Stimulated activated CD4-positive, alpha-beta T cell treated with anti-CD3 and anti-CD28 coated beads, Interleukin-4, amount 100 ng/mL, for 1 hour (primary cell): ENCODE data around the gene MYH15.

Experiments used
- DNase-seq: peaks from one replicate; pipeline ENCODE4 v3.0.0-alpha.2; 2020

The MYH15 gene

DNA sequence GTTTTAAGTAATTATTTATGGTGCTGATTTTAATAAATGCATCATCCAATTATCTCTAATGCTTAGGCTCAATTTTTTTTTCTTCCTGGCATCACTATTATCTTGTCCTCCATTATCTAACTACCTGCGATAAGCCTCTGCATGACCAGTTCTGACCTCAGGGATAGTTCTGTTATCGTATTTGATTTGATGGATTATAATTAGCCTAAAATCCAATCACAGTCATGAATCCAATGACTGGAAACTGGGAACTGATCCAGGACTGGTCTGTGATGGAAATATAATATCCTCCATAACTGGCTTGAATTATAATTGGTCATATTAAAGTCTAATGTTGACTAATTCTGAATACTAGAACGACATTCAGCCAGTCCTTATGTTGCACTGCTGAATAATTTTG is 1.1 kb downstream of the MYH15 start:
- DNase-seq, result no peak

DNA sequence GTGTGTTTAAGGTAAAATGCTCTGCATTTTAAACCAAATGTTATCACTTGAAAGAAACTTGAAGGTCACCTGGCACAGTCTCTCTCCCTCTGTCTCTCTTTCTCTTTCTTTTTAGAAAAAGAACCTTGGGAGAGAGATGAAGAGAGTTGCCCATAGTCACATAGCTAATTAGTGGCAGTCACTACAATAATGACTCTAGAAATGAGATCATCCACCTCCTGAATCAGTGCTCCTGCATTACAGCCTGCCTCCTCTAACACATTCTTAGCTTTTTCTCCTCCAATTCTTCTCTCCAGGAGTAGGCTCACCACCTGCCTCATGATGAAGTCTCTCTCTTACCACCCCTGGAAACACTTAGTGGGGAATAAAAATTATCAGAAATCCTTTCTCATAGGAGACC is 2.5 kb downstream of the MYH15 start:
- no peak for DNase-seq

DNA sequence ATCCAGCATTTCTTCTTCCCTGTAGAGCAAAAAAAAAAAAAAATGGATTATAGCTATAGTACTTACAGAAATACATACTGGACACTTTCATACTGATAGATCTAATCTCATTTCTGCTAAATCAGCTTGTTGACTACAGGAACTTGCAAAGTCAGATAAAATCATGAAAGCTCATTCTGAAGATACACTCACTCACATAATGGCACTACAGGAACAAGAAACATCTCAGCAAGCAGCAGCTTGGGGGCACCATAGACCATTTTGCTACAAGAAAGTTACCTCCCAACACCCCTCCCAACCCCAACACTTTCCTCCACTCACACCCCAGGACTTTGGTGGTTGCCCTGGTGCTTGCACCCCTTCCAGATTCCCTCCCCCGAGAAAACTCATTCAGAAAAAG is 4.6 kb downstream of the MYH15 start:
- DNase-seq, result no peak

DNA sequence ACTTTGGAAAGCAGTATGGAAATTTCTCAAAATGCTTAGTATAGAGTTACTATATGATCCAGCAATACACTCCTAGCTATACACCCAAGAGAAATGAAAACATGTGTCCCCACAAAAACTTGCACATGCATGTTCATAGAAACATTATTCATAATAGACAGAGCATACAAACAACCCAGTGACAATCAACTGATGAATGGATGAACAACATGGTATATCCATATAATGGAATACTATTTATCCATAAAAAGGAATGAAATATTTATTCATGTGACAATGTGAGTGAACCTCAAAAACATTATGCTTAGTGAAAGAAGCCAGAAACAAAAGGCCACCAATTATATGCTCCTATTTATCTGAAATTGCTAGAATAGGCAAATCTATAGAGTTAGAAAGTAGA is 6.7 kb downstream of the MYH15 start:
- no peak for DNase-seq

DNA sequence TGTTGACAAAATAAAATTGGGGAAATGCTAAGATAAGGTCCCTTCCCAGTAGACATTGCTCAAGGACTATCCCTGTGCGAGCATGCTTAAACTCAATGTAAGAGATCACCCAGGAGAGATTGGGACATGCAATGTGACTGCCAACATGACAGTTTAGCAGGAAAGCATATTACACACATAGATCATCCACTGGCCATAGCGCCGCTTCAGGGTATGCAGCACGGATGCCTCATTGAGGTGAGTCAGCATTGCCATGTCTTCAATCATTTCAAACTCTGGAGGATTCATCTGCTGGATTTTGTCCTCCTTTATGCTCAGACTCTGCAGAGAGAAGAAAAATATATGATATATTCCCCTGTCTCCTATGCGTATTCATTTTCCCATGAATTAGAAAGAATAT is 8.9 kb downstream of the MYH15 start:
- DNase-seq, result no peak

DNA sequence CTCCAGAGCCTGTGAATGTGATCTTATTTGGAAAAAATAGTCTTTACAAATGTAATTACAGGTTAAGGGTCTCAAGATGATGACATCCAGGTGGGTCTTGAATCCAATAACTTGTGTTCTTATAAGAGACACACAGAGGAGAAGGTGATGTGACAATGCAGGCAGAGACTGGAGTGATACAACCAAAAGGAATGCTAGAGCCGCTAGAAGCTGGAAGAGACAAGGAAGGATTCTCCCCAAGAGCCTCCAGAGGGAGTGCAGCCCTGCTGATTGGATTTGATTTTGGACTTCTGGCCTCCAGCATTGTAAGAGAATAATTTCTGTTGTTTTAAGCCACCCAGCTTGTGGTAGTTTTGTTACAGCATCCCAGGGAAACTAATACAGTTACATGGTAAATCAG is 9.7 kb downstream of the MYH15 start:
- no peak for DNase-seq

DNA sequence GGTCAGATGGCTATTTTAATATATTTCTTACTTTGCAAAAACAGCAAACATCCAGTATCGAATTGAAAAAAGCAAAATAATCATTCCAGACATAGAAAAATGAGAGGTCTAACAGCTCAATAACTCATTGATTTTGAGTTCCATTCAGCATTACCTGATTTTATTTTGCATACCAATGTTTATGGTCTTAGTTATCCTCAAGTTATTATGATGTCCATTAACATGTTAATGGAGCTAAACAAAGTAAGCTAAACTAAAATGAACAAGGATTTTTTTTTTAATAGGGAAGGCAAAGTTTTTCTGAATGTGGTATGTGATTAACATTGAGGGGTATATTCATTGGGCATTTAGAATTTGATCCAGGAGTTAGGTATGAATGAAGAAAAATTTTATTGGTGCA is 13.1 kb downstream of the MYH15 start:
- no peak for DNase-seq

DNA sequence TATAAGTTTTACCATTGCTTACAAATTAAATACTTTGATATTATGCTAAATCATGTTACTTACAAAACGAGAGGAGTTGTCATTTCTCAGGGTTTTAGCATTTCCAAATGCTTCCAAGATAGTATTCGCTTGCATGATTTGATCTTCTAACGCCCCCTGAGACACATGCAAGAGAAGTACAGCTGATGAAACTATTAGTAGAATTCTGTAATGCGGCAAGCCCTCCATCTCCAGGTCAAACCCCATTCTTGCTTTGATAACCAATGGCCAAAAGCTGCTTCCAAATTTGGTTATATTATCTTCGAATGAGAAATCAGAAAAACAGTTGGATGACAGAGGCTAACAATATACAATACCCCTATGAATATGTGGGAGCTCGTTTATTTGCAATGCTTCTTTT is 14.7 kb downstream of the MYH15 start:
- no peak for DNase-seq

DNA sequence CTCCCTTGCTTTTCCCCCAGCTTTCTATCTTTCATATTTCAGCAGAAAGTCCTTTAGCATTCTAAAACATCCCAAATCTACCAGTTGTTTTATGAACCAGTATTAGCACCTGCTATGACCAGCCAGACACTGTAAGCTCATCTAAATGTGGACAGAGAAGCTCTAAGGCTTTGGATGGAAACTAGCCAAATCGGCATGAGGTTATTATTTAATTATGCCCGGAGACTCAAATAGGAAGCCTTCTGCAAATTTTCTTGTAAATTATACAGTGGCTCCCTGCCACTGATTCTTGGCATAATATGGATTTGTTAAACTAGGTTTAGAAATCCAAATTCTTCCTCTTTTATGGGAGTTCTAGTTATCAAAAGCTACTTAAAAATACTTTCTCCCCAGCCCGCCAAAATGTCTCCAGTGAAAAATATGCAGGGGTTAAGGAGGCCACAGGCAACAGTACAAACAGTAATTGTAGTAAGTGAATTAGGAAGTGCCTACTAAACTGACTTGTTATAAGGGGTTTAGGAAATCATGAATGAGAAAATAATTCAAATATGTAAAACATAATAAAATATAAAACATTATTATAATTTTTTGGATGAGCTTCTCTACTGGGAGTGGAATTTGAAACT is 15.4 kb downstream of the MYH15 start:
- no peak for DNase-seq

DNA sequence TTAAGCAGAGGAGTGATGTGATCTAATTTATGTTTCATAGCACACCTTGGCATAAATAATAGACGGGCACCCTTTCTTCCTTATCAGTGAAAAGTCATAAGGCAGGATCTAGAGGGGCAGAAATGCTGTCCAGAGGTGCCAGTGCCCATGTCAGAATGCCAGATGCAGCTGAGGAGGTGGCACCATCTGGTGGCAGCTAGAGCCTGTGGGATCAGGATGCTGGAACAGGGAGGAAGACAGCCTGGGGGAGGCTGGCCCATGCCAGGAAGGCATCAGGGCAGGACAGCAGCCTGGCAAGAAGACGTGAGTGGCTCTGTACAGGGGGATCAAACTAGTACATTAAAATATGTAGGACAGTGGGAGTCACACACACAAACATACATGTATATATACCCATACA is 16.5 kb downstream of the MYH15 start:
- DNase-seq, result no peak

DNA sequence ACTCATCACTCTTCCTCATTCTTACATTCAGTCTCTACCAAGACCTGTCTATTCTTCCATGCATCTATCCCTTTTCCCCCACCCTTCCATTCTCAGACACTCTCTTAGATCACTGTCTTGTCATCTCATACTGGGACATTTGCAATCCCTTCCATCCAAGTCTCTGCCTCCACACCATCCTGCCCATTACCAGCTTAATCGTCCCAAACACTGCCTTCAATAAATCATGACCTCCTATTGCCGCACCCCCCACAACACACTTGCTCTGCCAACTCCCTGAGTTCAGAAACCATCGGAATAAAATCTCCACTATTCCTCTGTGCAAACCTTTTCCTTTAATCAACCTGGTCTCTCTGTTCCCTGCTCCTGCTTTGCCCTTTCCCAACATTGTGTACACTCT is 18.9 kb downstream of the MYH15 start:
- DNase-seq, result no peak

DNA sequence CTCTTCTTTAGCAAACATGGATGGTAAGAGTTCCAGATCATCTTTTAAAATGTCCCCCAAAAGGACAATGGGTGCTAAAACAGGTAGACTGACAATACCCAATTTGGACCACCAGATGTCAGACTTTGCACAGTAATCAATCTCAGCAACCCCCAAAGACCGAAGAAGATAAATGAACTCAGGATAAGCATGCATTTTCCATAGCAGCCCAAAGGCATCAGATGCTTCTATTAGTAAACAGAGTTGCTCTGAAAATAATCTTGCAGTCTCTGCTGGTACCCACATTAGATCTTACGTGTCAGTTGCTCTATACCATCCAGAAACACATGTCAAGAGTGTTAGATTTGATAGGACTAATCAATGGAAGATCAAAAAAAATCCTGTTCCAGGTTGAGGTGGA is 20.6 kb downstream of the MYH15 start:
- no peak for DNase-seq

DNA sequence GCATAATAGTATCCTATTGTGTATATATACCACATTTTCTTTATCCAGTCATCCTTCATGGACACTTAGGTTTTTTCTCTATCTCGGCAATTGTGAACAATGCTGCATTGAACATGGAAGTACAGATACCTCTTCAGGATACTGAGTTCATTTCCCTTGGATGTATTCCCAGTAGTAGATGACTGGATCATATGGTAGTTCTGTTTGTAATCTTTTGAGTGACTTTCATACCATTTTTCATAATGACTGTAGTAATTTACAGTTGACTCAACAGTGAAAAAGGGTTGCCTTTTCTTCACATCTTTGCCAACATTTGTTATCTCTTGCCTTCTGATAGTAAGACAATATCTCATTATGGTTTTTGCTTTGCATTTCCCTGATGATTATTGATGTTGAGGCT is 21.8 kb downstream of the MYH15 start:
- DNase-seq, result no peak

DNA sequence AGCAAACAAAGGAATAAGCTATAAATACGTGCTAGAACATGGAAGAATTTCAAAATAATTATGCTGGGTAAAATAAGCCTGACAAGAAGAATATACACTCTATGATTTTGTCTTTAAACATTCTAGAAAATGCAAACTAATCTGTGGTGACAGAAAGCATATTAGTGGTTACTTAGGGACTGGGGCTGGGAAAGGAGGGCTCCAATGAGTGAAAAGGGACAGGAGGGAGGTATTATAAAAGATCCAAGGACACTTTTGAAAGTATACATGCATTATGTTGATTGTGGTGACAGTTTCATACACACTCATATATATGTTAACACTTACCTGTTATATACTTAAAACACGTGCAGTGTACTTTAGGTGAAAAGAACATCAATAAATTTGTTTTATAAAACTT is 23.0 kb downstream of the MYH15 start:
- DNase-seq, result no peak

DNA sequence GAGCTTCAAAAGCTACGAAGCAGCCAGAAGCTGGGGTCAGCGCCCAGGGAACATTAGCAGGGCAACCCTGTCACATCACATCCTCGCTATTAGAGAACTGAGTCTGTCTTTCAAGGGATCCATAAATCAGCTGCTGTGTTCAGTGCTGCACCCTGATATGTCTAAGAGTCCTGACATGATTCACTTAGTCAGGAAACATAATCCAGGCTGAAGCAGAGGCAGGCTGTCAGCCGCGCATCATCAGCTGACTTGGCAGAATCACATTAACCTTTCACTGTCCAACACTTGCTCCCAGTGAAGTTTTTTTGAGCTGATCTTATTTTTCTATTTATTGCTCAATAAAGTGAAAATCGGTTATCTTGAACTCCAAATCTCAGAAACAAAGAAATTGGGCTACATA is 23.5 kb downstream of the MYH15 start:
- DNase-seq, result no peak

DNA sequence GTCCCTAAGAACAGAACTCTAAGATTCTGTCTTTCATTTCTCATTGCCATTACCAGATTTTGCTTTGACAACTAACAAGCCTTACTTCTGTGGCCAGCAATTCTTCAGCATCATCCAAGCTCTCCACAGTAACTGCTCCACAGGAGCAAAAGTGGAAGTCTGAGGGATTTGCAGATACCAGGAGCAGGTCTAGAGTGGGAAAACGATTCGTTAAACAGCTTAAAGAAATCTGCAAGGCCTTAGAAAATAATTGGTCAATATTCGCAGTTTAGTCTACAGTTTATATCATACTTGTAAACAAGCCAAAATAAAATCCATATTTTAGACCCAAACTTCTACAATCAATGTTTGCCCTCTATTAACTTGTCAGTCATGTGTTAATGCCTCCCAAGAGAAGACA is 24.1 kb downstream of the MYH15 start:
- no peak for DNase-seq

DNA sequence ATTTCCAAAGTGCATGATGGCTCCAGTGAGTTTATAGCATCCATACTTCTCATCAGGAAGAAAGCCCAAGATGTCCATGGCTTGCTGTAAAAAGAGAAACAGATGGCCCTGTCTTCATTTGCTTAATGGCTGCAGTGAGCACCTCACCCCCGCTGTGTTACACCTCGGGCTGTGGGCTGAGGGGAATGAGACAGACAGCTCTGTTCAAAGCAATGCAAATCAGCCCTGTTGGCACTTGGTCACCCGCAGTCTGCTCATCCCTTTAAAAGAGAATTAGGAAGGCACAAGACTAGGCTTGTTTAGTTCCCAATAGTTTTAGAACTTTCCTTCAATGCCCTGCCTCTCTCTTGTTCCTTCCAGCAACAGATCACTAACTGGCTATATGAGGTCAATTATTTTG is 25.2 kb downstream of the MYH15 start:
- DNase-seq, result no peak

DNA sequence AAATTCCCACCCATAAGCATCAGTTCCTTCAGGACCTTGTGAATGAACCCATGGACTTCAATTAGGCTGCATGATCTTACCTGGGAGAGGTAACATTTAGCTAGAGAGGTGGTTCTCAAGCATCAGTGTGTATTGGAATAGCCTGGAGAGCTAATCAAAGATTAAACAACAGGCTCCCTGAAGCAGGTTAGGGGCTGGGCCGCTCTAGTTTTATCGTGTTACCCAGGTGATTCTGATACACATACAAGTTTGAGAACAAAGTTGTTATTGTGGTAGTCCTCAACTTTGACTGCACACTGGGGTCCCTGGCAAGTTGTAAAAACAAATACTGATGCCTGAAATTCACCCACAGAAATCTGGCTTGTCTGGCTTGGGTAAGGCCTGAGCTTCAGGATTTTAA is 31.2 kb downstream of the MYH15 start:
- DNase-seq, result no peak

DNA sequence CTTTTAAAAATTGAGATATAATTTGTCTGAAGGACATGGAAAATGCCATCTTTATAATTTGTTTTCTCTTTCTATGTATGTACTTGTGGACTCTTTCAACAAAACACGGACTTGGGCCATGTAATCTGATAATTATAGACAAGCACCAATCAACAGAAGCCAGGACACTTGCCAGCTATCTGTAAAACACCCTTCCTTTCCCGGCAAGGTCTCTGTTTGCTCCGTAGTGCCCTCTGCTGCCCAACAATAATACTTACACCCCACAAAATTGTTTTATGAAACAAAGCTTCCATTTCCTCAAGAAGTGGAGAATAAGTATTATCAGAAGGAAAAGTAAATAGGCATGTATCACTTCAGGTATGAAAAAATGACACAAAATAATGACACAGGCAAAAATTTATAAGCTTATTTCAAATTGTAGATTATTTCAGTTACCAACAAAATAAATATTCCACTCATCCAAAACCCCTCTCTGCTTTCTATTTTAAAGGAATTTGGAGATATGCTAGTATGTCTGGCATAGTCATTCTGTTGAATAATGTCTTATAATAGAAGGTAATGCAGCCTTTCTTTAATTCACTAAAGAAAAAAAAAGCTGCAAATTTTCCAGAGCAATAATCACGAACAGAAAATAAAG is 32.8 kb downstream of the MYH15 start:
- DNase-seq, result peak; percentile 61

DNA sequence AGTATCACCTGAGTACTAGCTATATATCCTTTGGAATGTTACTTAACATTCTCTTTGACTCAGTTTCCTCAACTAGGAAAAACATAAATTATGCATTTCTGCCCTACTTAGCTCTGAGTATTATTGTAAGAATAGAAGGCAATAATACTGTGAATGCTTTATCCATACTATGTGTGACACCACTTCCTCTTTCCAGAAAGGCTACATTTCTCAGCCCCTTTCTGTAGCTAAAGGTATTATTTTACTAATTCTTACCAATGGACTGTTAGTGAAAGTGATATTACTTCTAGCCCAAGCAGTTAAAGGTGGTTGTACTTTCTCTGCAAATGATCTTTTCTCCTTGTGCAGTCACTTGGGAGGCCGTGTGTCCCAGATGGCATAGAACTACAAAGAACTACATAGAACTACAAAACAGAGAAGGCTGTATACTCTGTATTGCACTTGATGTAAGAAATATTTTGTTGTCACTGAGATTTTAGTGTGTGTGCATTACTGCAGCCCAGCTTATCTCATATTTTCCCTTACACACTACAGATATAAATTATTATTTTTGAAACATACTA is 35.1 kb downstream of the MYH15 start:
- no peak for DNase-seq

DNA sequence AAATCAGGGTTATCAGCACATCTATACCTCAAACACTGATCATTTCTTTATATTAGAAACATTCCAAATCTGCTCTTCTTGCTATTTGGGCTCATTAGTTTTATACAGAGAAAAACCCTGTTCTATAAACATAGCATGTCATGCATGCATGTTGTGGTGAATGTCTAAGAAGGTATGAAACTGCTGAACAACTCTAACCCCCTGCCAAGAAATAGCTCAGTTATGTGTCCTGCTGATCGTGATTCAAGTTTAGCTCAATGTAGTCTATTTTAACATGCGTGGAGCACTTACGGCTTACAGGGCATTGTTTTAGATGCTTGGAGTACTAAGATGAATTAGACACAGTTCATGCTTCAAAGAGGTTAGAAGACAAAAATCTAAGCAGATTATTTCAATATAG is 35.8 kb downstream of the MYH15 start:
- DNase-seq, result no peak

DNA sequence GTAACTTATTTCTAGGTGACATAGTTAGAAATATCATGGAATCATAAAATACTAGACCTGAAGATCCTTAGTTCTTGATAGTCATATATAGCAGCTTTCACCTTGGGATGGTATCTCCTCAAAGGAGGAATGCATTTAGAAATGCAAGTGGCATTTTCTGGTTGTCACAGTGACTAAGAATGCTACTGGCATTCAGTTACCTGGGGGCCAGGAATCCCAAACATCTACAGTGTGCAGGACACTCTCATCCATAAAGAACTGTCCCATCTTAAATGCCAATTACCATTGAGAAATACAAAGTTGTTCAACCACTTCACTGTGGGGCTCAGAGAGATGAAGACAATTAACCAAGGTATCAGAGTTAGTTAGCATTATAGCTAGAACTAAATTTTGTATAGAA is 36.7 kb downstream of the MYH15 start:
- no peak for DNase-seq

DNA sequence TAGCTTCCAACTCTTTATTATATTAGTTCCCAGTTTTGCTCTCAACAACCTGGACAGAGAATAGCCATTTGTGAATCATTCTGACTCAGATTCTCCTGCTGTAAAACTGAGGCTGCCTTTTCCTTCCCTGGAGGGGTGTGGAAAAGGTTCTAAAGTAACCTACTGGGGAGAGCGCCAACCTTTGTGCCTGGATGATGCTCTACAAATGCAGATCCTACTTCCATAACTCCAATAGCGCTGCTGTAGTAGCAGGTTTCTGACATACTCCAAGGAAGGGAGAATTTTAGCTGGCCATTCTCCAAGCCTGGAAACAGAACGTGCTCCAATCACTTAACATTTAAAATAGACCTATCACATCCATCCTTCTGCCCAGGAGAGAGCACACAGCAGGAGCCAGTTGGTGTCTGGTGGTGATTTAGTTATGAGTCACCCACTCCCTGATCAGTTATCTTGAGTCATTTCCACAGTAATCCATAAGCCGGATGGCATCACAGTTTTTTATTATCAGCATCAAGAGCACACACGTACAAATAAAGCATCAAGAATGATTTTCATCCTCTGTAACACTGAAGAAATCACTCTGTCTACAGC is 38.3 kb downstream of the MYH15 start:
- DNase-seq, result no peak

DNA sequence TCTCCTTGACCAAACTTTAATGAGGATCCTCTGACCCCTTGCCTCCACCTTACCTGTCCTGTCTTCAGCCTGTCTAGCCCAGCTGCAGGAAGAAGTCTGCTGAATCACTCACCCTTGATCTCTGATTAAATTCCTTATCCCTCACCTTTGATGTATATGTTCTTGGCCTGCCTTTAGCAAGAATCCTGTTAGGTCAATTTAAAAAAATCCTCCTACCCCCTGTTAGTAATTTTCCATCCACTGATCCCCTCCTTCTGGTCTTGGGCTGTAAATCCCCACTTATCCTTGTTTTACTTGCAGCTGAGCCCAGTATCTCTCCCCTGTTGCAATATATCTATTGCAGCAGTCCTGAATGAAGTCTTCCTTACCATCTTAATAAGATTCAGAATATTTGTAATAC is 39.0 kb downstream of the MYH15 start:
- no peak for DNase-seq

DNA sequence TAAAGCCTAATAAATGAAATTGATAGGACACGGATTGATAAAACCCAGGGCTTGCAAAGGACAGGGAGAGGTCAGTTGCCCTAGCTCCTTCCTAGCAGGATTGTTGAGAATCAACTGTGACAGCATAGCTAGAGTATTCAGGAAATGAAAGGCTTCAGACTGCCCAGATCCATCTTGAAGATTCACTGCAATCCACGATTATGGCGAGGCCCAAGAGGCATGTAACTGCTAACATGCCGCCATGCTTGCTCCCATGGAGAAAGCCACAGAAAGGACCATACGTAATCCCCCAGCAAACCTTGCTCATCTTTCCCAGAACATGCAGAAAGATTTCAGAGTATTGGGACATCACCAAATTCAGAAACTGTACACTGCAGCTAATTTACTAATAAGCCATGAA is 41.3 kb downstream of the MYH15 start:
- no peak for DNase-seq
